C1 segment of cervical spinal cord (tissue), 14 donors: ENCODE measurements around the gene SMCO2.

Source experiments
- DNase-seq, 14 donors: peaks; one replicate each; lab custom pipeline; 2025; lab: John Stamatoyannopoulos, UW

SMCO2 gene

DNA sequence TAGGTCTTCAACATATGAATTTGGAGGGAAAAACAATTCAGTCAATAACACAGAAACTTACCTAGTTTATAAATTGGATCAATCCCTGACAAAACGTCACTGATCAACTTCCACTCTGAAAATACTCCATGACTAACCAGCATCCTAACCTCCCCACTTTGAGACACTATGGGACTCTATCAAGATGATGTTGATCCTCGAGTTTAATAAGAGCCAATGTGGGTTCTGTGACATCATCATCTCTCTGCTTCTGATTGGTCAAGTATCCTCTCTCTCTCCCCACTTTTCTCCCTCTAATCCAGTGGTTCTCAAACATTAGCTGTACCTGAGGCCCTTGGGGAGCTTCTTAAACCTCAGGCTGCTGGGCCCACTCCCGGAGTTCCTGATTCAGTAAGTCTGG lies at the start of gene SMCO2:
SMCO2 (plus strand) TSS at position 301 of the 400 bp plus-strand sequence. CDS start 23,896 bp downstream, outside the sequence.
- no peak for DNase-seq

DNA sequence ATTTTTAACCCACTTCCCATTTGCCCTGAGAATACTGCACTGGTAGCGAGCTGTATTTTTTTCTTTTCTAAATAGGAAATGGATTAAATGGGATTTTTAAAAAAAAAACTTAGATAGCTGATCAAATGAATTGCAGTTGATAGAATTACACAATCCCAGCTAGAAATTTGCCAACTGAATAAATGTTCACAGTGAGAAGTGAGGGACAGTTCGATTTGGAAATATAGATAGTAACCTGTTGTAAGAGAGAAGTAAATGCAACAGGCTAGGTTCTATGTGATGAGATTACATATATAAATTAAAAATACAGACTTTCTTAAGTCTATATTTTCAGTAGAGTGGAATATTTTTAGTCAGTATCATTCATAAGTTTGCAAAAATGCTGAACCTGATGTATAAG lies 48.1 kb upstream of the SMCO2 start:
- DNase-seq: no peak

DNA sequence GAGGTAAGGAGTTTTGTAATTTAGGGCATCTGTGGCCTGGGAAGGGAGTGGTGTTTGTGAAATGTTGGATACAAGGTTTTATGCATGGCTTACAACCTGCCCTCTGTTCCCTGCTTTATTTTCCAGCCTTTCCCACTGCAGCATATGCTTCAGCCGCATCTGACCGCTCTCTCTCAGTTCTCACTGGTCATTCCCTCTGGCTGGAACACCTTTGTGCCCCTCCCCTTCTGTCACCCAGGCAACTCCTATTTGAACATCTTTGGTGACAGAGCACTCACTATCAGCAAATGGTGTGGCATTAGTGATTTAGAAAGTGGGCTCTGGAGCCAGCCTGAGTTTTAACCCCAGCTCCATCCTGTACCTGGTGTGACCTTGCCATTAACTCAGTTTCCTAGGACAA lies 47.5 kb upstream of the SMCO2 start:
- no peak for DNase-seq

DNA sequence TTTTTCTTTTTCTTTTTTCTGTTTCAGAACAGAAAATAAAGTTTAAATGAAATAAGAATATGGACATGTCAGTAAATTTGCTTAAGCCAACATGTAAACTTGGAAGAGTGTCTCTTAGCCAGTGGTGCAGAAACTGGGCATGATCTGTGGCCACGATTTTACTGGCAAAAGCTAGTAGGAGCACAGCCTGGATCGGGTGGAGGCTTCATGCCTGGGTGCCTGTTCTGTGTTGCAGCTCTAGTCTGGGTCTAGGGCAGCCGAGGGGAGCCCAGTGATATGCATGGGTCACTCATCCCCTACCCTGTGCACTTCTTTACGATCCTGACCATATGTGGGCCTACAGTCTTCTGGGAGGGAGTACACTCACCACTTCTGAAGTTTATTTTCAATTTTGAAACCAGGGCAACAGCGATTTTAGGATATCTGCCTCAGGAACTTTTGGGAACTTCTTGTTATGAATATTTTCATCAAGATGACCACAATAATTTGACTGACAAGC lies 45.6 kb upstream of the SMCO2 start:
- DNase-seq: no peak

DNA sequence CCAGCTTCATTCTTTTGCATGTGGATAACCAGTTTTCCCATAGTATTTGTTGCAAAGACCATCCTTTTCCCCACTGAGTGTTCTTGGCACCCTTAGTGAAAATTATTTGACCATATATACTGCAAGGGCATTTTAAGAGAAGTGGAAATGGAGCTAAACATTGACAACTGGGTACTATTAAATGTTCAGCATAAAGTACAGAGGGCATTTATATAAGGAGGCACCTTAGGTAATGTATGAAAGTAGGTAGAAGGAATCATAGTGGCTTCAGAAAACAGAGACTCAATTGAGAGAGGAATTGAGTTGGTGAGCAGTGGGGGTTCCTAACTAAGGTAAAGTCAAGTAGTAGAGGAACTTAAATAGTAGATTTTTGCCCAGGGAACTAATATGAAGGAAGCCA lies 34.5 kb upstream of the SMCO2 start:
- DNase-seq: no peak

DNA sequence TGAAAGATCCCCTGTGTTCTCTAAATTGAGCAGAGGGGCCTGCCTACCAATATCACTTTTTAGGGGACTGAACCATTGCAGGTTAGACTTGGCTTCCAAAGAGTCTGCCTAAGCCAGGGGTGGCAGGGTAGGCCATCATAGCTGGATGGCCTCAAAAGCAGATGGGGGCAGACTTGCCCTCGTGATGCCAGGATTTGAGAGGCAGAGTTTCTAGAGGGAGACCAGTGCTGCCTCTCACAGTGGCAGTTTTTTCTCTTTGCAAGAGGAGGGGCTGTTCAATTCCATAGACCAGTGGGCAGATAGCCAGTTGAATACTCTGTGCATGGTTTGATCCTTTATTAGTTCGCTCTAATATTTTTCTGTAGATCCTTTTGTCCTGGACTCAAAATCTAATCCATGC lies 23.8 kb upstream of the SMCO2 start:
- DNase-seq: no peak

DNA sequence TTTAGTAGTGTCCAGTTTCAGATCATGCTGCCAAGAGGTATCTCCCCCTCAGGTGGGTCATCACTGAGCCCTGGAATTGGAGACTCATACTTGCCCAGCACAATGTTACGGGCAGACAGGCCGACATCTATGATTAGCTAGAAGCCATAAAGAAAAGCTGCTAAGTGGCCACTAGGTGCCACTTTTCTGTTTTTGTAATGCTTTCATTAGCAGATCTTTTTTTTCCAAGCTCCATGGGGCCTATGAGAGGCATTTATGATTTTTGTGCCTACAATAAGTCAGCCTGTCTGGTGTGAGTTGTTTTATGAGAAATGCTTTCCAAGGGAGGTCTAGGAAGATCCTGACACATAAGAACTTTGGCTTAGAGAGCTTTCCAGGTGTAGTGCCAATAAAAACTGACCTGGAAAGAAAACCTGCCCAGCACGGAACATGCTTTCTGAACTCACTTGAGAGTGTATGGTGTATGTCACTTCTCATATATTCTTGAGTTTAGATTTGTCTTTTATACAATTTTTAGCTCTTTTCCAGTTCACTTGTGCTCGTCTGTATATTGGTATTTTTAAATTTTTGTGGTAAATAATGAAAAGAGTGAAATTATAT lies 21.8 kb upstream of the SMCO2 start:
- peak in 2 of 14 donors; percentile 1 to 4 for DNase-seq

DNA sequence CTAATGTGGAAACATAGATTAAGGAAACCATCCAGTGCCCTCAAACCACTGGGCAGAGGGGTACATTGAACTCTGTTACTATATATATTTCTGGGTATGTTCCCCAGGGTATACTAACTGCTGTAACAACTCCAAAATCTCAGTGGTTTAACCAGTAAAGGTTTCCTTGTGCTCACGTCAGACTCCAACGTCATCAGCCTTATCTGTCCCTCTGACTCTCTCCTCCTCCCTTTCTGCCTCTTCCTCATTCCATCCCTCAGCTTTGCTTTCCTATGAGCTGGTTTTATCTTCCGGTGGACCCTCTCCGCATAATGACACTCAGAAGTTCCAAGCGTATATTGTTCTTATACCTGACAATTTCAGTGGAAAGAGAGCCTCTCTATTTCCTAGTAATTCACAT lies 21.2 kb upstream of the SMCO2 start:
- no peak for DNase-seq

DNA sequence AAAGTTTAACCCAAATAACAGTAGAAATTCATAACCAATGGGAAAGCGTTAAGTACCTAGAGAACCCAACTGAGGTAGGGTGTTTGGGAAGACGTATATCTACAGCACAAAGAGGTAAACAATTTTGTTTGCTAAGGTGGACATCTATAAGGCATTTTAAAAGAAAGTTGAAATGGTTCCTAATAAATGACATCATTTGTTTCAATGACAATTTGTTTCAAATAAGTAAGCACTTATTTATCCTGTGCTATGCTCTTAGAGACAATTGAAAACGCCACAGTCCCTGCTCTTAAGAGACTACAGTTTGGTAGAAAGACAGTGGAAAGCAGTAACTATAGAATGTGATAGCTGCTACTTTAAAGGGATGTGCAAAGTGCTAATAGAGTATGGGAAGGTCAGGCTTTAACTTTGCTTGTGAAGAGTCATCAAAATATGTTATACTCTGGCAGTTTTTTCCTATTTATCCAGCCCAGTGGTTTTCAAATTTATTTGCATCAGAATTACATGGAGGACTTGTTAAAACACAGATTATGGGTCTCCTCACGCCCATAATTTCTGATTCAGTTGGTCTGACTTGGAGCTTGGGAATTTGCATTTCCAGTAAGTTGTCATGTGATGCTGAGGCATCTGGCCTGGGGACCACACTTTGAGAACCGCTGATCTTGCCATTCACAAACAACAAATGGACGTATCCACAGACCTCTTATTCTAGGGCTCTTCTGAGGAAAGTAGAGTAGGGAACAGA lies 19.6 kb upstream of the SMCO2 start:
- no peak for DNase-seq

DNA sequence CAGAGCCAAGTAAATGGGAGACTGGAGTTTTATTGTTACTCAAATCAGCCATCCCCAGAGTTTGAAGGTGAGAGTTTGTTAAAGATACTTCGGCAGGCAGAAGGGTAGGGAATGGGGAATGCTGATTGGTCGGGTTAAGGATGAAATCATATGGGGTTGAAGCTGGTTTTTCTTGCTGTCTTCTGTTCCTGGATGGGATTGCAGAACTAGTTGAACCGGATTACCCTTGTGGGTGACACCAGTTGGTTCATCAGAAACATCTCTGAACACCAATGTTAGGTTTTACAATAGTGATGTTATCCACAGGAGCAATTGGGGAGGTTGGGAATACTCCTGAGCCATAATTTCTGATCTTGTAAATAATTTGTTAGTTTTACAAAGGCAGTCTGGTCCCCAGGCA lies 18.7 kb upstream of the SMCO2 start:
- DNase-seq: no peak

DNA sequence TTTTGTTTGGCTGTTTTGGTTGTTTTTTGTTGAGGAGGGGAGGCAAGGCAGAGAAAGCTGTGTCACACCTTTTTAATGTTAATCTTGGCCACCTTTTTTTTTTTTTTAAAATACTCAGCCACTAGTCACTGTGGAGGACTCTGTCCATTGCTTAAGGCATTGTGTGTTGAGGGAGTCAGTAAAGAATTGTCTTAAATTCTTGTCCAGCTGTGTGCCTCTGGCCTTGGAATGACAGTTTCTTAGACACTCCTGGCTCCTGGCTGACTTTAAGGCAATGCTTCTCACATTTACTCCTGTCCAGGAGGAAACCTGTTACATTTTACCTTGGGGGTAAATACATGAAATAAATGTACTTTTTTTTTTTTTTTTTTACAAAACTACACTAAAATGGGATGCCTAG lies 18.1 kb upstream of the SMCO2 start:
- no peak for DNase-seq

DNA sequence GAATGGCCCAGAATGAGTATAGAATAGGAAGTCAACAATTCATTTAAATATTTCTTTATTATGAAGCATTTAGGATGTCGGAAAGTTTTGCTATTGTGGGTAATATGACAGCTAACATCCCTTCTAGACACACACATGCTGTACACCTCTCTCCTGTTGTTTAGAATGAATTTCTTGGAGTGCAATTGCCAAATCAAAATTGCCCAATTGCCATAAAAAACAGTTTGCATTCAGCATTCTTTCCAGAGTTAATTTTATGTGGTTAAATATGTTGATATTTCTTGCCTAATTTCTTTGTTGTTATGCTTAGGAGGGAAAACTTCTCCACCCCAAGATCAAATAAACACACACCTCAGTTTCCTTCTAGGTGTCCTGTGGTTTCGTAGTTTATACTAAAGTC lies 16.9 kb upstream of the SMCO2 start:
- DNase-seq: no peak

DNA sequence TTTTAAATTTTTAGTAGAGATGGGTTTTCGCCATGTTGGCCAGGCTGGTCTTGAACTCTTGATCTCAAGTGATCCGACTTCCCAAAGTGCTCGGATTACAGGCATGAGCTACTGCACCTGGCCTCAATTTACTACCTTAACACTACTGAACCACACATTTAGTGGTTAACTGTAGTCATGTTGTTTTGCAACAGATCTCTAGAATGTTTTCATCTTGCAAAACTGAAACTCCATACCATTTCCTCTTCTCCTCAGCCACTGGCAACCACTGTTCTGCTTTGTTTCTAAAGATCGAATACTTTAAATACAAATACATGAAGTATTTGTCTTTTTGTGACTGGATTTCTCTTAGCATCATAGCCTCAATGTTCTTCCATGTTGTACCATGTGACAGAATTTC lies 15.4 kb upstream of the SMCO2 start:
- DNase-seq: no peak

DNA sequence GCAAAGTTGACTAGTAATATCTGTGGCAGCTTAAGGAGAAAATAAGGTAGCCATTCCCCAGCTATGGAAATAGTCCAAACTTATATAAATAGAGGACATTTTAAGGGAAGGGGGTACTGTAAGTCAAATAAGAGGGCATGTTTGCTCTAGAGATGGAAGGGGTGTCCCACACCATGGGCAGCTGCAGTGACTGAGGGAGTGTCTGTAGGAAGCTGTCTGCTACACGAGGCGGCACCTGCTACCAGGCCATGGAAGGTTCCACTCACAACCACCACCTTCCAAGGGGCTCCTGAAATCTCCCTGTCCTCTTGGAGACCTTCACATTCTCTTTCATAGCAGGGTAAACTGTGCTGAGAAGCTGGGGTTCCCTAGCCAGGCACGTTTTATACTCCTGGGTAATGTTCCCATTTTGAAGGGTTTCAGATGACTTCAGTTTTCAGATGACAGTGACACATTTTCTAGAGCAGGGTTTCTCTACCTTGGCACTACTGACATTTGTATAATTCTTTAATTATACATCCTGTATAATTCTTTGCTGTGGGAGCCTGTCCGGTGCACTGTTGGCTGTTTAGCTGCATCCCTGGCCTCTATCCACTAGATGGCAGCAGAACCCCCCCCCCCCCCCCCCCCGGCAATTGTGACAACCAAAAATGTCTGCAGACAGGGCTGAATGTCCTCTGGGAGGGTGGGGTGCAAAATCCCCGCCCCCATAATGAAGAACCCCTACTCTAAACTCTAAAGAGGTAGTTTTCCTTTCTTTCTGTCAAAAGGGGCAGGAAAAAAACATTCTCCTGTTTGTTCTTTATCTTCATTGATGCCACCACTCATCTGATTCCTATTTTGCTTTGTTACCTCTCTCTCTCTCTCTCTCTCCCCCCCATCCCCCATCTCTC lies 11.6 kb upstream of the SMCO2 start:
- DNase-seq: peak in 5 of 14 donors; percentile 1 to 14 (median 9)

DNA sequence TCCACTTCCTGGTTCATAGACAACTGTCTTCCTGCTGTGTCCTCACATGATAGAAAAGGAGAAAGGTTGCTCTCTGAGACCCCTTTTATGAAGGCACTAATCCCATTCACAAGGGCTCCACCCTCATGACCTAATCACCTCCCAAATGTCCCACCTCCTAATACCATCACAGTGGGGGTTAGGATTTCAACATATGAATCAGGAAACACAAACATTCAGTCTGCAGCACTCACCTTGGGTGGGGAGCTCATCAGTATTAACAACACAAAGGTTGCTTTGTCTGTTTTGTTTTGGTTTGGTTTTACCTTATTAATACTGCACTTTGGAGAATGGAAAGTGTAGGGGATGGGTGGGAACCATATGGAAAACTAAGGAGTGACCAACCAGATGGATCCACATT lies 10.5 kb upstream of the SMCO2 start:
- no peak for DNase-seq

DNA sequence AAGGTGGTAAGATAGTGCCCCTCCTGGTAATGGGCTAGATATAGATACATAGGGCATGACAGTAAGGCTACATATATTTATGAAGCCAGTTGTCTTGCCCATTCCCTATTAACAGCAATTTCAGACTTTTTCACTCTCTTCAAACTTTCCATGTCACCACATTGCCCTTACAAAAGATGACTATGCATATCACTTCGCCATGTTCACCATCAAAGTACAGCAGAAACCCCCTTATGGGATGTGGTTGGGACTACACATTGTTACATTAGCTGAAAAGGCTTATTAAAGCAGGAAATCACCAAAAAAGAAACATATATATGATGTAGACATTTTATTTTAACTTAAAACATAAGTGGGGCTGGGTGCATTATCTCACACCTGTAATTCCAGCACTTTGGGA lies 9.8 kb upstream of the SMCO2 start:
- DNase-seq: no peak

DNA sequence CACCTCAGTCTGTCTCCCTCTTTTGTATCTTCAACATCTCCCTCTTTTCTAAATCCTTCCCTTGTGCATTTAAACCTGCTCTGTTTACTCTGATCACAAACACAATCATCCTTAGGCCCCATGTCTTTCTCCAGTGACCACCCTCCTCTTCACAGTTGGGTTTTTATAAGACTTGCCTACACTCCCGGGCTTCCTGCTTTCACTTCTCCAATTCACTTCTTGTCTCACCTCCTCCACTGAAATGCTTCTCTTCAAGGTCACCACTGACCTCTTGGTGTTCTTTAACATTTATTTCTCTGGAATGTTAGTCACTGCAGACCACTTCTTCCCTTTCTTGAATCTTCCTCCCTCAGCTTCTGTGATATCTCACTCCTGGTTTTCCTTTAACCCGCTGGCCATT lies 8.7 kb upstream of the SMCO2 start:
- no peak for DNase-seq

DNA sequence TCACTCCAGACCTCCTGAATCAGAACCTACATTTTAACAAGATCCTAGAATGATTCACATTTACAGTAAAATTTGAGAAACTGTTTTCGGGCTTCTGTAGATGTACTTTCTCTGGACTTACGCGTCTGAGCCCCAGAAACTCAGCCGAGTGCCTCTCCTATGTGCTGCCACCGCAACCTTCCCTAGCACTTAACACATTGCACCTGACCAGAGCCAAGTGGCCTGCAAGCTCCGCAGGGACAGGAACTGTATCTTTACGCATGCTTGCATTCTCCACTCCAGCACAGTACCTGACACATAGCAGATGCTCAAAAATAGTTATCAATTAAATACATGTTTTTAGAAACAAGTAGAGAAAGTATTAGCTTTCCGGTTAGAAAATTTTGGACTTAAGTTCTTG lies 1.2 kb downstream of the SMCO2 start:
- no peak for DNase-seq

DNA sequence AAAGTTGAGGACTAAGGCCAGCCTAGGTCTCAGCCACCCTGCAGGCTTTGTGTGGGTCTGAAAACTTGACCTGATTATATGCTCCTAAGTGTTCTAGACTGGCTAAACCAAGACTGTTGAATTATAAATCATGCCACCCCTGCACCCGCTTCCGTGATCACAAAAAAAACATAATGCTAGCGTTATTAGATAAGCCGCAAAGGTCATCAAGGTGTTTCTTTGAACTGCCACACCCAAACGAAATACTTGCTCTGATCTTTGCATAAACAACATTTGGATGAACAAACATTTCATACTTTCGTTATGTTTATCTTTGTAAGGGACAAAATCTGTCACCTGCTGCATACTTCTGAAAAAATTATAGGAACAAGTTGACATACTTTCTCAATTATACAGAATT lies 2.5 kb downstream of the SMCO2 start:
- DNase-seq: no peak

DNA sequence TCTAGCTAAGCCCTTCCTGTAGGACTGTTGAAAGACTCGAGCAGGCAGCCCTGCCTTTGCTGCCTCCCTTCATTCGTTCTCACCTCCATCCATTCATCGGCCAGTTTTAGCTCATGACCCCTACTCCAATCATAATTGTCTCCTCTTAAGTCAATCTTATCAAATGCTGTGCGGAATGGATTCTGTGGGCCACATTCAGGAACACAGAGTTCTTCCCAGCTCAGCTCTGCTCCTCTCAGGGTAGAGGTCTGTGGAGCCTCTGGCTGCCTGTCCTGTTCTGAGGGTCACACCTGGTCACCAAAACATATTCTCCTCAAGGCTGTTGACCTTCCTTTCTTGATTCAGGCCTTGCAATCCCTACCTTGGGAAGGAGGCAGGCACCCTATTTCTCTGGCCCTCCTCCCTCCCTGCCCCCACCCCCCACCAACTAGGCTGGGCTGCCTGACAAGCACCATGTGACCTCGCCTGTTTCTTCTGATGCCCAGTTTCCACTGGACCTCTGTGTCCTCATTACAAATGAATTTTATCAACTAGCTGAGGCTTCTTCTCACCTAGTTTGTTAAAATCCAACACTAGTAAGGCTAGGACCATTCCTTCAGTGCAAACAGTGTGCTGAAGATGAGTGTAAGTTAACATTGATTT lies 3.5 kb downstream of the SMCO2 start:
- no peak for DNase-seq

DNA sequence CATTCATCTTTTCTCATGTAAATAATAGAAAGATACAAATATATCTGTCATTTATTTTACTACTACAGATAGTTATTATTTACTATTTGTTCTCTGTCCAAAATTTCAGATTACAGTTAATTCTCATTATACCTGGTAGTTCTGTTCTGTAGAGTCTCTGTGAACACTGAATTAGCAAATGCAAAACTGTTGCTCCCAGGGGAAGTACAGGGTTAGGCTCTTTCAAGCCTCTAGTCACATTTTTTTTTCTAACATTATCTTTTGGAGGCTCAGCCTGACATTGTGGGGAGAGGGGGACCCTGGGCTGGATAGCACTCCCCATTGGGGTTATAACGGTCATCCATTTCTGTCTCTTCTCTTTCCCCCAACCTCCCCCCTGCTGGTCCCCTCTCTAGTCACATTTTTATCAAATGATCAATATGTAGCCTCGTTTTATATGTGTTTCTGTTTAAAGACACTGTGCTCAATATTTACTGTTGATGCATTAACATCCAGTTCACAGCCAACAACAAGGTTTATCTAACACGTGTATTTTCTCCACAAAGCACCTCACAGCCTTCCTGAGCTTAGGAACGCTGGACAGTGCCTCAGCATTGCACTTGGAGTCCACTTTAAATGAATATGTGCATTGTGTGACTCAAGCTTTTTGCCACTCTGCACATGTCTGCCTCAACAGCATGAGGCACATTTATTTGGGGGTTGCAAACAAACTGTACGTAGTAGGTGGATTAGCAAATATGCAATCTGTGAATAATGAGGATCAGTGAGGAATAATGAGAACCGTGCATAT lies 4.7 kb downstream of the SMCO2 start:
- DNase-seq: no peak
